ENCODE results near the gene TAGLN2.
A peak's percentile ranks its signal among the peaks of the same experiment; 100 is the strongest.

Gene TAGLN2

DNA sequence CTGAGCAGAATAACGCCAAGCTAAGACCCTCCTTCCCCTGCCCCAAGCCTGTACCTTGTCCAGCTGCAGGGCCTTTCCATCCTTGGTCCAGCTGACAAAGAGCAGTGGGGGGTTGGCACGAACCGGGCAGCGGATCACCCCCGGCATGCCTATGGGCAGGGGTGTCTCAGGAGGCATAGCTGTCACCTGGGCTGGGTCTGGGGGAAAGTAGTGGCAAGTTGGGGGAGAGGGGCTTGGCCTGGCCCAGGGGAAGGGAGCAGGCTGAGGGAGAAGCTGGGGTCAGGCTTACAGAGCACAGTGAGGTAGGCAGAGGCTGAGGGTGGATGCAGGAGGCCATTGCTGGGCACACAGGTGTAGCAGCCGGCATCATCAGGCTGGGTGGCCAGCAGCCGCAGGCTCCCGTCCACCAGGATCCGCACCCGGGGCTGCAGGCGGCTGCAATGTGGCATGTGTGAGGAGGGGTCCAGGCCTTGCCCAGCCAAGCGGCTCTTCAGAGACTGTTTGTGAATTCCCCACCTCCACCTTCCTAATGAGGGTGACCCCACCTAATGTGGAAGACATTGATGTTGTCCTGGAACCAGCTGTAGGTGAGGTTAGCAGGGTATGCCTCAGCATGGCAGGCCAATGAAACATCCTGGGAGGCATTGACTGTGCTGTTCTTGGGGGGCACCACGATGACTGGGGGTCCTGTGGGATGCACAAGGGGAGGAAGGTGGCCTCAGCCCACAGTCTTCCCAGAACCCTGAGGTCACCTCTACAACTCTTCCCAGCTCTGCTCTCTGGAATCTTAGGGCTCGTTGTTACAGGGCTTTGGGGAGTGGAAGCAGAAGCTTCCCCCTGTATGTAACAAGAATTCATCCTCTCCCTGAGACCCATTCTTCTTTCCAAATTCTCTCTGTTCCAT, 9.1 kb upstream of the TAGLN2 start:
- no peak for DNase-seq

DNA sequence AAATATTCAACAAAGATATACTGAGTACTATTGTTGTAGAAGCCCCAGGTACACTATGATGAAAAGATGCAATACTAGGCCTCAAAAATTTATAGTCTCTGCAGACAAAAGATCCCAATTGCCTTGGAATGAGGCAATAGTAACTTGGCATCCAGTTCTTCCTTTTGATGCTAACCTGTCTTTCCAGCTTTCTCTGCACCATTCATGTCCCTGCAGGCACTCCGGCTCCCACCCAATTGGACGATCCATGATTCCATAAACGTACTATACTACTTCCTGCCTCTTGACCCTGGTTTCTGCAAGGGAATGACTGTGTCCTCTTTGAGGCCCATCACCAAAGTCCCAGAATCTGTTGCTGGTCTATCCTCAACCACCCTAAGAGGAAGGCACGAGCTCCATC, 8.0 kb upstream of the TAGLN2 start:
- no peak for DNase-seq

DNA sequence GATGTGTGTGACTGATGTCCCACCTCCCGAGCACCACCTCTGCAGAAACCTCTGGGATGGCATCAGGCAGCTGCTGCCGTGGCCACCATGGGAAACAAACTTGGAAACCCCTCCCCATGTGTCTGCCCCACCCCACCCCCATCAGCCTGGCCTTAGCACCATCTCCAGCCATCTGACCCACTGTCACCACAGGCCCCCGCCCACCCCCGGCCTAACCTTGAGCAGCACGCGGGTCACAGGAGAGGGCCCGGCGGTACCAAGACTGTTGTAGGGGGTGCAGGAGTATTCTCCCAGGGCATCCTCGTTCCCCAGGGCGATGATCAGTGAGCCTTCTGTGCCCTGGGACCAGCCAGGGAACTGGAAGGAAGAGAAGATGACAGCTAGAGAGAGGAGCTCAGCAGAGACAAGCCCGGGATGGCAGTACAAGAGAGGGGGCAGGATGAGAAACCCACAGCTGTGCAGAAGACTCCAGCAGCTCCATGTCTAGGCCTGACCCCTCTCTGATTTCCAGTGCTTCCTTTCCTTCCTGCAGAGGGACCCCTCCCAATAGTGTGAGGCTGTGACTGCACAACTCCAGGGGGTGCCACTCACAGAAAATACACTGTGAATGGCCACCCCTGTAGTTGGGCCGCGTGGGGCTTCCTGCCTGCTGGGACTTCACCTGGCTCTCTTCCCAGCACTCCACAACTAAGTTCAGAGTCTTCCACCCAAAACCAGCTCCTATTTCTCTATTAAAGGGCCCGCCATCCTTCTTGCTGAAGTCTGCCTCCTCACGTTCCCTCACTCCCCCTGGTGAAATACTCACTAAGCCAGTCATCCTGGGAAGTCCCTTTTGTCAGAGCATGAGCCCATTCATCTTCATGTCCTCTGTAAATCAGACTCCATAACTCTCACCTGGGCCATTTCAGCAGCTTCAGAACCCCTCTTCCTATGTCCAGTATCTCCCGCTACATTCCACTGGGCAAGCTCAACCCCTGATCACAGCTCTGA, 7.3 kb upstream of the TAGLN2 start:
- peak; percentile 30 for DNase-seq

GRCh38 chr1:159931795-159932173, 6.5 kb upstream of the TAGLN2 start:
- no peak for DNase-seq

DNA sequence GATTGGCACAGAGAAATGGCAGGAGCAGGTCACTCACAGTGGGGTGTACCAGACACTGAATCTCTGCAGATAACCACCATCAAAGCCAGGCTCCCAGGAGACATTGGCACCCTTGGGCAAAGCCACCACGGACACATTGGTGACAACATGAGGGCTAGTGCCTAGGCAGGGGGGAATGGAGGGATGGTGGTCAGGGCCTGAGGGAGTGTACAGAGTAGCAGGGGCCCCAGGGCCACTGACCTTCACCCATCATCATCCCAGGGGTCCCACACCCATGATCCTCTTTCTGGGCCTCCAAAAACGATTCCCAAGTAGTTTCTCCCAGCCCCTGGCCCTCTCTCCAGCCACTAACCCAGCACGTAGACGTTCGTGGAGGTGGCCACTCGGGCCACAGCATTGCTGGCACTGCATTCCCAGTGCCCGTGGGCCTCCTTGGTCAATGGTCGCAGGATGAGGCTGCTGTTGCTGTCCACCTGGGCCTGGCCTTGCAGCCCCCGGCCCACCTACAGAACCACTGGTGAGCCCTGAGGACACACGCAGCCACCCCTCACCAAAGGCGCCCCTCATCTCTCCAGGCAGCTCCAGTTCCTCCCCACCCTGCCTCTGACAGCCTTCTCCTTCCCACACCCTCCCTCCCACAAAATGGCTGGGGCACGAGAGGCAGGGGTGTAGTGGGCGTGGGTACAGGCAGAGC, 5.9 kb upstream of the TAGLN2 start:
- DNase-seq = no peak

- no peak for DNase-seq
Measured at GRCh38 chr1:159930634-159931033, 5.3 kb upstream of the TAGLN2 start.

GRCh38 chr1:159930216-159930615, 4.9 kb upstream of the TAGLN2 start:
- no peak for DNase-seq

- no peak for DNase-seq
Measured at GRCh38 chr1:159929155-159930051, 4.1 kb upstream of the TAGLN2 start.

- DNase-seq = no peak
Measured at GRCh38 chr1:159928491-159929050, 3.3 kb upstream of the TAGLN2 start.

- DNase-seq = no peak
Measured at GRCh38 chr1:159927849-159928431, 2.6 kb upstream of the TAGLN2 start.

GRCh38 chr1:159927211-159927848, 2.0 kb upstream of the TAGLN2 start:
- DNase-seq = no peak

DNA sequence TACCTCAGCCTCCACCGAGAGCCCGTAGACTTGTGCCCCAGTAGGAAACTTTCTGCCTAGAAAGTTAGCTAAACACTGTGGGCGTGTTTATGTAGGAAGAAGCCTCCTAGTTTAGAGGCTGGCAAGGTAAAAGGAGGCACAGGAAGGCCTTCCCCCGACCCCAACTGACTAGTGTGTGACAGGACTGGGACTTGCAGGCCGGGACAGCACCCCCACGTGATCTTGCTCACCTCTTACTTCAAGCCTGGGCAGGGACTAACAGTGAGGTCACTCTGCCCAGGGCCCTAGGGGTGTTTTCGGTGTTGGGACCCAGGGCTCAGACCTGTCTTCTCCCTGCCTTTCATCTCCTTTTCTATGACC, 392 bp upstream of the TAGLN2 start:
- DNase-seq = no peak

- DNase-seq = peak; percentile 81
Measured at GRCh38 chr1:159924025-159924790, 1.1 kb downstream of the TAGLN2 start.

- peak; percentile 89 for DNase-seq
Measured at GRCh38 chr1:159923203-159924024, 1.9 kb downstream of the TAGLN2 start.

GRCh38 chr1:159922511-159923202, 2.6 kb downstream of the TAGLN2 start:
- DNase-seq = peak; percentile 32

DNA sequence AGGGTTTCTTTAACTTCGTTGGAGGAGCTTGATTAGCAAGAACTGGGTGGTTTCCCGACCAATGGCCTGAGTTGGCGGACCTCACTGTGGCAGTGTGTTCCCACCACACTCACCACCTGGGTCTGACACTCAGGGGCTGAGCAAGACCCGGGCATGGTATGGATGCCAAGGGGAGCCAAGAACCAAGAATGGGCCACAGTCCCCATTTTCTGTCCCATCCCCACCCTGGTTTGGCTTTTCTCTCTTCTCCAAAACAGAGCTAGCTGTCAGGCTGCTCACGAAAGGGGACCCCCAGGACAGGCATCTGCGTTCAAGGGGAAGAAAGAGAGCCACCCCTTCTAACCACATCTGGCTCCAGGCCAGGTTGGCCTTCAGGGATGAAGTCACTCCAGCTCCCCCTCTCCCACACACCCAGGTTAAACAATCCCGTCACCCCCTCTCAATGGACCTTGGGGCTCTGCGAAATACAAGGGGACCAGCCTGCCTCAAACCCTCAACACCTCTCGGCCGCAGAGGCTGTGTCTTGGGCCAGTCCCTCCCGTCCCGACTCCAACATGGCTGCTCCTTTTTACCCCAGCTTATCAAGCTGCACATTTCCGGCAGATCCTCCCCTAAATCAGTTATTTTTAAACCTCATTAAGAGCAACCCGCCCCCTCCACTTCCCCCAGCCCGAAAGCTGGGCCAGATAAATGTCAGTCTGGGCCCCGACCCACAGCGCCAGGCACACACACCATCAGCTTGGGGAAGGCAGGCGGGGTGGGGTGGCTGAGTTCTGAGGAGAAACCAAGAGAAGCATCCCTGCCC, 3.4 kb downstream of the TAGLN2 start:
- DNase-seq = no peak

GRCh38 chr1:159921251-159921650, 4.1 kb downstream of the TAGLN2 start:
- no peak for DNase-seq

- no peak for DNase-seq
Measured at GRCh38 chr1:159920651-159921050, 4.7 kb downstream of the TAGLN2 start.

Data from COR-L47 (cell line).